GM23338 (cell line): Measurements from ENCODE around the gene RBM3.

Source experiments
- CTCF ChIP-seq, 2 experiments: fragments of 200-600 bp in 1 of 2; sonication (generic) in 1 of 2; conservative IDR thresholded peaks; 2 replicates each; pipeline versions ENCODE4 v1.5.1 to v1.6.1; 2016 to 2017; ENCODE audit warnings: antibody characterized with exemption in 2 of 2, low read depth in 2 of 2, mild to moderate bottlenecking in 2 of 2, moderate library complexity in 1 of 2
- EZH2 ChIP-seq: fragments of 200-600 bp; sonication (generic); IDR thresholded peaks from one replicate; pipeline ENCODE4 v1.8.0; 2017; ENCODE audit warnings: antibody characterized with exemption, mild to moderate bottlenecking, low read depth; ENCODE audit not compliant: unreplicated experiment
- EZH2phosphoT487 ChIP-seq: fragments of 200-600 bp; sonication (generic); IDR thresholded peaks from one replicate; pipeline ENCODE4 v1.8.1; 2018; ENCODE audit warnings: antibody characterized with exemption; ENCODE audit not compliant: unreplicated experiment
- JUNB ChIP-seq: IDR thresholded peaks from one replicate; pipeline ENCODE4 v1.6.1; 2016; ENCODE audit warnings: antibody characterized with exemption; ENCODE audit not compliant: unreplicated experiment
- POLR2AphosphoS5 ChIP-seq: IDR thresholded peaks from 2 replicates; pipeline ENCODE4 v1.6.1; 2016; ENCODE audit warnings: antibody characterized with exemption, low read depth
- ZNF114 ChIP-seq: fragments of 250-450 bp; sonication (Bioruptor Pico); IDR thresholded peaks from 2 replicates; pipeline ENCODE4 v1.5.0; 2020; ENCODE audit warnings: mild to moderate bottlenecking, moderate library complexity
- TF ChIP-seq, protein P1 (sequence below): IDR thresholded peaks from one replicate; pipeline ENCODE4 v1.6.1; 2018; ENCODE audit warnings: antibody characterized with exemption; ENCODE audit not compliant: unreplicated experiment

GRCh38 chrX:48590203-48591103 is 16.2 kb downstream of the RBM3 start:
- TF ChIP-seq POLR2AphosphoS5: no peak
- no peak for TF ChIP-seq CTCF (conservative IDR thresholded peaks at IDR 0.05; ENCODE audit: low read depth in 2 of 2)
- TF ChIP-seq, protein P1, sequence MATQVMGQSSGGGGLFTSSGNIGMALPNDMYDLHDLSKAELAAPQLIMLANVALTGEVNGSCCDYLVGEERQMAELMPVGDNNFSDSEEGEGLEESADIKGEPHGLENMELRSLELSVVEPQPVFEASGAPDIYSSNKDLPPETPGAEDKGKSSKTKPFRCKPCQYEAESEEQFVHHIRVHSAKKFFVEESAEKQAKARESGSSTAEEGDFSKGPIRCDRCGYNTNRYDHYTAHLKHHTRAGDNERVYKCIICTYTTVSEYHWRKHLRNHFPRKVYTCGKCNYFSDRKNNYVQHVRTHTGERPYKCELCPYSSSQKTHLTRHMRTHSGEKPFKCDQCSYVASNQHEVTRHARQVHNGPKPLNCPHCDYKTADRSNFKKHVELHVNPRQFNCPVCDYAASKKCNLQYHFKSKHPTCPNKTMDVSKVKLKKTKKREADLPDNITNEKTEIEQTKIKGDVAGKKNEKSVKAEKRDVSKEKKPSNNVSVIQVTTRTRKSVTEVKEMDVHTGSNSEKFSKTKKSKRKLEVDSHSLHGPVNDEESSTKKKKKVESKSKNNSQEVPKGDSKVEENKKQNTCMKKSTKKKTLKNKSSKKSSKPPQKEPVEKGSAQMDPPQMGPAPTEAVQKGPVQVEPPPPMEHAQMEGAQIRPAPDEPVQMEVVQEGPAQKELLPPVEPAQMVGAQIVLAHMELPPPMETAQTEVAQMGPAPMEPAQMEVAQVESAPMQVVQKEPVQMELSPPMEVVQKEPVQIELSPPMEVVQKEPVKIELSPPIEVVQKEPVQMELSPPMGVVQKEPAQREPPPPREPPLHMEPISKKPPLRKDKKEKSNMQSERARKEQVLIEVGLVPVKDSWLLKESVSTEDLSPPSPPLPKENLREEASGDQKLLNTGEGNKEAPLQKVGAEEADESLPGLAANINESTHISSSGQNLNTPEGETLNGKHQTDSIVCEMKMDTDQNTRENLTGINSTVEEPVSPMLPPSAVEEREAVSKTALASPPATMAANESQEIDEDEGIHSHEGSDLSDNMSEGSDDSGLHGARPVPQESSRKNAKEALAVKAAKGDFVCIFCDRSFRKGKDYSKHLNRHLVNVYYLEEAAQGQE: no peak
- no peak for TF ChIP-seq ZNF114 (CRISPR knock-in tag)
- no peak for TF ChIP-seq EZH2
- no peak for TF ChIP-seq EZH2phosphoT487
- no peak for TF ChIP-seq JUNB
